IMR-90 (cell line): ENCODE measurements around the gene CD38.

Source experiments
- ELK1 ChIP-seq: fragments of 150-350 bp; IDR thresholded peaks from 2 replicates; pipeline ENCODE4 v1.6.1; 2016; ENCODE audit warnings: low read depth, mild to moderate bottlenecking, low read length, moderate library complexity, borderline replicate concordance
- MAFK ChIP-seq: IDR thresholded peaks from 2 replicates; pipeline ENCODE4 v1.6.1; 2012; ENCODE audit warnings: low read depth, low read length, improper control_type of control experiment
- MAZ ChIP-seq: IDR thresholded peaks from 2 replicates; pipeline ENCODE4 v1.6.1; 2012; ENCODE audit warnings: low read depth, mild to moderate bottlenecking, low read length, improper control_type of control experiment, moderate library complexity, borderline replicate concordance
- MXI1 ChIP-seq: IDR thresholded peaks from 2 replicates; pipeline ENCODE4 v1.6.1; 2012; ENCODE audit warnings: low read depth, mild to moderate bottlenecking, low read length, moderate library complexity, borderline replicate concordance
- POLR2A ChIP-seq: IDR thresholded peaks from 2 replicates; pipeline ENCODE4 v1.6.1; 2012; ENCODE audit warnings: mild to moderate bottlenecking, low read depth, low read length
- RAD21 ChIP-seq: IDR thresholded peaks from 2 replicates; pipeline ENCODE4 v1.6.1; 2012; ENCODE audit warnings: low read length, improper control_type of control experiment
- RCOR1 ChIP-seq: IDR thresholded peaks from 2 replicates; pipeline ENCODE4 v1.6.1; 2012; ENCODE audit warnings: mild to moderate bottlenecking, low read length, improper control_type of control experiment; ENCODE audit not compliant: insufficient replicate concordance
- SMC3 ChIP-seq: fragments of 150-350 bp; IDR thresholded peaks from 2 replicates; pipeline ENCODE4 v1.6.1; 2016; ENCODE audit warnings: low read depth, mild to moderate bottlenecking, antibody characterized with exemption, low read length, moderate library complexity
- TF ChIP-seq, protein P1 (sequence below): conservative IDR thresholded peaks from 2 replicates; pipeline ENCODE4 v1.5.1; 2012; ENCODE audit warnings: mild to moderate bottlenecking, low read depth, low read length, improper control_type of control experiment

- TF ChIP-seq, protein P1, sequence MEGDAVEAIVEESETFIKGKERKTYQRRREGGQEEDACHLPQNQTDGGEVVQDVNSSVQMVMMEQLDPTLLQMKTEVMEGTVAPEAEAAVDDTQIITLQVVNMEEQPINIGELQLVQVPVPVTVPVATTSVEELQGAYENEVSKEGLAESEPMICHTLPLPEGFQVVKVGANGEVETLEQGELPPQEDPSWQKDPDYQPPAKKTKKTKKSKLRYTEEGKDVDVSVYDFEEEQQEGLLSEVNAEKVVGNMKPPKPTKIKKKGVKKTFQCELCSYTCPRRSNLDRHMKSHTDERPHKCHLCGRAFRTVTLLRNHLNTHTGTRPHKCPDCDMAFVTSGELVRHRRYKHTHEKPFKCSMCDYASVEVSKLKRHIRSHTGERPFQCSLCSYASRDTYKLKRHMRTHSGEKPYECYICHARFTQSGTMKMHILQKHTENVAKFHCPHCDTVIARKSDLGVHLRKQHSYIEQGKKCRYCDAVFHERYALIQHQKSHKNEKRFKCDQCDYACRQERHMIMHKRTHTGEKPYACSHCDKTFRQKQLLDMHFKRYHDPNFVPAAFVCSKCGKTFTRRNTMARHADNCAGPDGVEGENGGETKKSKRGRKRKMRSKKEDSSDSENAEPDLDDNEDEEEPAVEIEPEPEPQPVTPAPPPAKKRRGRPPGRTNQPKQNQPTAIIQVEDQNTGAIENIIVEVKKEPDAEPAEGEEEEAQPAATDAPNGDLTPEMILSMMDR = no peak
- TF ChIP-seq MAZ (no peak), RAD21 (no peak), POLR2A (no peak), MXI1 (no peak), ELK1 (no peak), SMC3 (no peak), MAFK (no peak), RCOR1 (no peak)
Observed at GRCh38 chr4:15891312-15891711, 113.2 kb downstream of the CD38 start.
